GM12878 (cell line): ENCODE measurements around the gene SRA1. TPM values are rescaled to one million over a fixed set of nuclear protein-coding genes. Genes with fewer than 3 reads are reported as not detected.

Experiments used
- ATF3 ChIP-seq: IDR thresholded peaks from 2 replicates; pipeline ENCODE4 v1.6.1; 2011; ENCODE audit warnings: low read depth, mild to moderate bottlenecking, low read length, moderate library complexity, borderline replicate concordance; ENCODE audit errors: extremely low read depth
- BCL11A ChIP-seq: IDR thresholded peaks from 2 replicates; pipeline ENCODE4 v1.6.1; 2011; ENCODE audit warnings: low read depth, low read length
- CHD1 ChIP-seq: IDR thresholded peaks from 2 replicates; pipeline ENCODE4 v1.6.1; 2012; ENCODE audit warnings: low read depth, low read length, improper control_type of control experiment
- EGR1 ChIP-seq, 2 experiments: IDR thresholded peaks; 1 replicate in 1 of 2; 2 replicates in 1 of 2; pipeline ENCODE4 v1.6.1; 2011 to 2012; ENCODE audit warnings: low read depth in 2 of 2, low read length in 2 of 2, borderline replicate concordance in 1 of 2, mild to moderate bottlenecking in 1 of 2, moderate library complexity in 1 of 2
- ESRRA ChIP-seq: IDR thresholded peaks from 2 replicates; pipeline ENCODE4 v1.6.1; 2012; ENCODE audit warnings: mild to moderate bottlenecking, low read length, improper control_type of control experiment
- ETV6 ChIP-seq, 2 experiments: fragments of 450-650 bp in 1 of 2; IDR thresholded peaks in 1 of 2; conservative IDR thresholded peaks in 1 of 2; 2 replicates each; pipeline ENCODE4 v1.6.1; 2014; ENCODE audit warnings: antibody characterized with exemption in 1 of 2, borderline replicate concordance in 1 of 2, low read depth in 1 of 2, mild to moderate bottlenecking in 1 of 2, moderate library complexity in 1 of 2
- MLLT1 ChIP-seq: fragments of 450-650 bp; IDR thresholded peaks from 2 replicates; pipeline ENCODE4 v1.6.1; 2016; ENCODE audit warnings: mild to moderate bottlenecking
- NKRF ChIP-seq: fragments of 450-650 bp; conservative IDR thresholded peaks from 2 replicates; pipeline ENCODE4 v1.6.1; 2017; ENCODE audit warnings: mild to moderate bottlenecking, moderate library complexity
- PBX3 ChIP-seq: IDR thresholded peaks from 2 replicates; pipeline ENCODE4 v1.6.1; 2011; ENCODE audit warnings: mild to moderate bottlenecking, low read depth, low read length, moderate library complexity; ENCODE audit not compliant: insufficient replicate concordance
- SIX5 ChIP-seq: IDR thresholded peaks from 2 replicates; pipeline ENCODE4 v1.6.1; 2011; ENCODE audit warnings: mild to moderate bottlenecking, low read depth, low read length, moderate library complexity; ENCODE audit not compliant: severe bottlenecking
- USF1 ChIP-seq: IDR thresholded peaks from 2 replicates; pipeline ENCODE4 v1.6.1; 2011; ENCODE audit warnings: borderline replicate concordance, low read depth, mild to moderate bottlenecking, moderate library complexity, mixed read lengths, low read length; ENCODE audit not compliant: insufficient read depth; ENCODE audit errors: extremely low read length
- YBX1 ChIP-seq: fragments of 450-650 bp; IDR thresholded peaks from 2 replicates; pipeline ENCODE4 v1.6.1; 2016; ENCODE audit warnings: antibody characterized with exemption
- ZBTB33 ChIP-seq: fragments of 450-650 bp; IDR thresholded peaks from 2 replicates; pipeline ENCODE4 v1.6.1; 2017; ENCODE audit warnings: mild to moderate bottlenecking
- ZNF687 ChIP-seq: fragments of 450-650 bp; IDR thresholded peaks from 2 replicates; pipeline ENCODE4 v1.6.1; 2017; ENCODE audit warnings: mild to moderate bottlenecking, moderate library complexity
- ZSCAN29 ChIP-seq: fragments of 450-650 bp; IDR thresholded peaks from 2 replicates; pipeline ENCODE4 v1.6.1; 2017; ENCODE audit warnings: mild to moderate bottlenecking, moderate library complexity
- polyA plus RNA-seq, 11 experiments: library from polyadenylated mRNA; depleted of rRNA in 4 of 11; unstranded in 6 of 11; stranded (reverse) in 5 of 11; fragments of >200 nt; fragmentation: Nextera tagmentation in 4 of 11; fragmentation: Illumina TruSeq in 1 of 11; extraction: Ambion mirVana in 4 of 11; extraction: Trizol in 1 of 11; gene quantifications; 1 replicate in 1 of 11; 2 replicates in 10 of 11; pipeline versions ENCODE4 v1.2.1 to v1.2.3, GENCODE V29; 2011 to 2016; ENCODE audit warnings: inconsistent platforms in 2 of 11, missing spikeins in 2 of 11, low read depth in 1 of 11
- total RNA-seq, 4 experiments: library from RNA; depleted of rRNA in 3 of 4; stranded (reverse); fragments of >200 nt in 3 of 4; fragmentation: Illumina TruSeq in 1 of 4; extraction: Trizol in 1 of 4; gene quantifications; 2 replicates each; pipeline versions ENCODE4 v1.2.1 to v1.2.3, GENCODE V29; 2013 to 2021

Gene SRA1
- total and polyA plus RNA-seq, 10 of the 15 experiments (the other 5 are each of a cell fraction or from before 2014, with no cell fraction given), result 35.3 to 127 (median 56.1) TPM

- peak; percentile 96 for TF ChIP-seq PBX3
- TF ChIP-seq ETV6 (conservative IDR thresholded peaks at IDR 0.05 in 1 of 2, IDR thresholded peaks at IDR 0.05 in 1 of 2; ENCODE audit: borderline replicate concordance in 1 of 2, low read depth in 1 of 2), result no peak
- TF ChIP-seq NKRF, result 0 out of 2 replicates have a peak, but pooled peaks have one; percentile 79
- TF ChIP-seq CHD1, result no peak
- no peak for TF ChIP-seq SIX5
- no peak for TF ChIP-seq ZBTB33
- TF ChIP-seq BCL11A, result no peak; the same call in 1 of the 2 replicates
- TF ChIP-seq ZSCAN29, result no peak
- no peak for TF ChIP-seq MLLT1
- no peak for TF ChIP-seq ATF3
- TF ChIP-seq ZNF687, result peak; percentile 93
- TF ChIP-seq USF1, result peak; percentile 90
- no peak for TF ChIP-seq YBX1
- TF ChIP-seq EGR1 (IDR thresholded peaks at IDR 0.05; ENCODE audit: borderline replicate concordance in 1 of 2, low read depth in 2 of 2, low read length in 2 of 2), result no peak
- TF ChIP-seq ESRRA, result no peak
Measured at GRCh38 chr5:140547508-140548299, 9.6 kb downstream of the SRA1 start, which contains the start of gene EIF4EBP3 (continued).
